ENCODE results near the gene C19orf33. TPM values are rescaled to one million over a fixed set of nuclear protein-coding genes. Genes with fewer than 3 reads are reported as not detected.

C19orf33 gene
- total RNA-seq, 4 donors from 2014 or later, result 5.8 to 7.0 TPM; not detected in 2

- Histone ChIP-seq H3K36me3 (no peaks in the 10 kb centered on the region), H3K4me1 (peaks cover 6 to 9% of the 10 kb centered on the region in 2 donors), H3K4me3 (peak overlapping the region; percentile 59 to 76 (median 66)), H3K27ac (peak overlapping the region; percentile 85 to 93 (median 92)), H3K27me3 (peaks cover 0 to 14% (median 2%) of the 10 kb centered on the region in 3 donors), H3K9me3 (no peaks in the 10 kb centered on the region)
- intact Hi-C loops (cut with DNase I; ENCODE audit: low total_unique reads), result loop anchor here (1.0 to 5.0 kb wide), 2 partner anchors 20 to 409 kb away; partner anchors contain the start of genes SIPA1L3 and WDR87
- ATAC-seq (peak in 1 of 2 donors; percentile 9), DNase-seq (no peak)
- in situ Hi-C loops (cut with MboI; ENCODE audit: low sequenced_read_pairs in 4 of 4), result no loop called here
- no peak for TF ChIP-seq POLR2A (IDR thresholded peaks at IDR 0.05)
- TF ChIP-seq, protein P1, sequence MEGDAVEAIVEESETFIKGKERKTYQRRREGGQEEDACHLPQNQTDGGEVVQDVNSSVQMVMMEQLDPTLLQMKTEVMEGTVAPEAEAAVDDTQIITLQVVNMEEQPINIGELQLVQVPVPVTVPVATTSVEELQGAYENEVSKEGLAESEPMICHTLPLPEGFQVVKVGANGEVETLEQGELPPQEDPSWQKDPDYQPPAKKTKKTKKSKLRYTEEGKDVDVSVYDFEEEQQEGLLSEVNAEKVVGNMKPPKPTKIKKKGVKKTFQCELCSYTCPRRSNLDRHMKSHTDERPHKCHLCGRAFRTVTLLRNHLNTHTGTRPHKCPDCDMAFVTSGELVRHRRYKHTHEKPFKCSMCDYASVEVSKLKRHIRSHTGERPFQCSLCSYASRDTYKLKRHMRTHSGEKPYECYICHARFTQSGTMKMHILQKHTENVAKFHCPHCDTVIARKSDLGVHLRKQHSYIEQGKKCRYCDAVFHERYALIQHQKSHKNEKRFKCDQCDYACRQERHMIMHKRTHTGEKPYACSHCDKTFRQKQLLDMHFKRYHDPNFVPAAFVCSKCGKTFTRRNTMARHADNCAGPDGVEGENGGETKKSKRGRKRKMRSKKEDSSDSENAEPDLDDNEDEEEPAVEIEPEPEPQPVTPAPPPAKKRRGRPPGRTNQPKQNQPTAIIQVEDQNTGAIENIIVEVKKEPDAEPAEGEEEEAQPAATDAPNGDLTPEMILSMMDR (IDR thresholded peaks at IDR 0.05 in 4 of 5, conservative IDR thresholded peaks at IDR 0.05 in 1 of 5), result no peak
Measured at GRCh38 chr19:38316477-38317067, 12.5 kb downstream of the C19orf33 start.

DNA sequence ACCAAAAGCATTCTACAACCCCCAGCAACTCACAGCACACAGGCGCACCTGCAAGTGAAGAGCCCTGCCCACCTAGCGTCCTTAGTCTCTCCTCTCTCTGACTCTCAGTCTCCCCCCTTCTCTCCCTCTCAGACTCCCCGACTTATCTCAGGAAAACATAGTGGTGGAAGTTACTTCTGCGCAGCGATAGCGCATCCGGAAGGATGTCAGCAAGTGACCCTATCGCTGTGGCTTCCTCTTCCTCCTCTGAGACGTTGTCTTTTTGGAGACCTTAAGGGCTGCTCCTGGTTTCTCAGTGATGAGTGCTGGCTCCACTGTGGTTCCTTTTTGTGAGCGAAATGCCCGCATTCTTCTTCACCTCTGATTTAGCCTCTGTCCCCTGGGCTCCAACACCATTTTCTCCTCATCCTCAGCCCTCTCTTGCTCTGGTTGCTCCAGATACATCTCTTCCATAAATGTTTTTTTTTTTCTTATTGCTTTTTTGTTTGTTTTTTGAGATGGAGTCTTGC lies 13.1 kb downstream of the C19orf33 start:
- in situ Hi-C loops (cut with MboI; ENCODE audit: low sequenced_read_pairs in 4 of 4), result no loop called here

GRCh38 chr19:38318660-38319059 lies 14.6 kb downstream of the C19orf33 start:
- DNase-seq (no peak), ATAC-seq (no peak)
- Histone ChIP-seq H3K4me1 (peaks cover 6 to 9% of the 10 kb centered on the region in 2 donors), H3K4me3 (no peak overlapping the region), H3K9me3 (no peaks in the 10 kb centered on the region), H3K36me3 (no peaks in the 10 kb centered on the region), H3K27me3 (peaks cover 0 to 14% (median 4%) of the 10 kb centered on the region in 3 donors), H3K27ac (no peak overlapping the region)
- TF ChIP-seq, protein P1 (IDR thresholded peaks at IDR 0.05 in 4 of 5, conservative IDR thresholded peaks at IDR 0.05 in 1 of 5), result no peak
- intact Hi-C loops (cut with DNase I; ENCODE audit: low total_unique reads) (loop anchor here (5.0 kb wide), 1 partner anchor 411 kb away; the partner anchor contains the start of genes SIPA1L3 and WDR87), in situ Hi-C loops (cut with MboI; ENCODE audit: low sequenced_read_pairs in 4 of 4) (no loop called here)

More for the DNA sequence above, 13.1 kb downstream of the C19orf33 start:
- peak overlapping the region in 2 of 4 donors; percentile 85 to 93 for H3K27ac ChIP-seq
- H3K4me1 ChIP-seq, result peaks cover 6 to 9% of the 10 kb centered on the region in 2 donors
- intact Hi-C loops (cut with DNase I; ENCODE audit: low total_unique reads), result loop anchor here (5.0 kb wide), 1 partner anchor 410 kb away; the partner anchor contains the start of genes SIPA1L3 and WDR87
- H3K36me3 ChIP-seq, result no peaks in the 10 kb centered on the region
- no peak overlapping the region for H3K4me3 ChIP-seq
- DNase-seq (no peak), ATAC-seq (no peak)
- peaks cover 0 to 14% (median 4%) of the 10 kb centered on the region in 3 donors for H3K27me3 ChIP-seq
- no peaks in the 10 kb centered on the region for H3K9me3 ChIP-seq
- no peak for TF ChIP-seq POLR2A (IDR thresholded peaks at IDR 0.05)
- TF ChIP-seq, protein P1 (IDR thresholded peaks at IDR 0.05 in 4 of 5, conservative IDR thresholded peaks at IDR 0.05 in 1 of 5), result no peak

DNA sequence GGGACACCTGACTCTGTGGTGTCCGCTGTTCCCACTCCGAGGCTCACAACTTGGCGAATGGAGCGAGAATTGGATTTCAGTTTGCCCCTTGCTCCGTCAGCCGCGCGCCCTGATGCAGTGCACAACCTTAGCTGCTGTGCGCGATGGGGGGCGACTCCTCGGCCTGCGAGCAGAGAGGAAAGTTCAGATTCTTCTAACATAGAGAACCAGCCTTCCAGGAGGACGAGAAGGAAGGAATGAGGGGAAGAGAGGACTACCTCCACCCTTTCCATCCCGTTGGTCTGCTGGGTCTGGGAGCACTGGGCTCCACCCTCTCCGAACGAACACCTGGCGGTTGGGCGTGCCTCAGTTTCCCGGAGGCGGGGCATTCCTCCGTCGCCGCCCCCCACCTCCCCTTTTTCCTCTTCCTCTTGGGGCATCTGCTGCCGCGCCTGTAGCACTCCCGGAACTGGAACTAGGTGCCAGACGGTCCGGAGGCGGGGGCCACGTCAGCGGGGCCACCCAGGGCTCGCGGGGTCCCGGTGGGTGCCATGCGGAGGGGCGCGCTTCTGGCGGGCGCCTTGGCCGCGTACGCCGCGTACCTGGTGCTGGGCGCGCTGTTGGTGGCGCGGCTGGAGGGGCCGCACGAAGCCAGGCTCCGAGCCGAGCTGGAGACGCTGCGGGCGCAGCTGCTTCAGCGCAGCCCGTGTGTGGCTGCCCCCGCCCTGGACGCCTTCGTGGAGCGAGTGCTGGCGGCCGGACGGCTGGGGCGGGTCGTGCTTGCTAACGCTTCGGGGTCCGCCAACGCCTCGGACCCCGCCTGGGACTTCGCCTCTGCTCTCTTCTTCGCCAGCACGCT lies 15.6 kb downstream of the C19orf33 start, which contains the start of gene KCNK6:
KCNK6 (plus strand) TSS at position 425 of the 838 bp plus-strand sequence; CDS start at position 531, 106 bp downstream.
- ATAC-seq, result no peak
- peaks cover 6 to 9% of the 10 kb centered on the region in 2 donors for H3K4me1 ChIP-seq
- peak; percentile 30 to 34 for TF ChIP-seq POLR2A (IDR thresholded peaks at IDR 0.05)
- TF ChIP-seq, protein P1 (IDR thresholded peaks at IDR 0.05 in 4 of 5, conservative IDR thresholded peaks at IDR 0.05 in 1 of 5), result no peak
- peak within 1 kb of the TSS; percentile 18 to 51 (median 36) for H3K27ac ChIP-seq
- H3K36me3 ChIP-seq, result no peaks in the 10 kb centered on the region
- H3K9me3 ChIP-seq, result no peaks in the 10 kb centered on the region
- H3K27me3 ChIP-seq, result peaks cover 0 to 14% (median 4%) of the 10 kb centered on the region in 3 donors
- peak within 1 kb of the TSS; percentile 58 to 76 (median 64) for H3K4me3 ChIP-seq
- in situ Hi-C loops (cut with MboI; ENCODE audit: low sequenced_read_pairs in 4 of 4) (no loop called here), intact Hi-C loops (cut with DNase I; ENCODE audit: low total_unique reads) (loop anchor here (5.0 kb wide), 1 partner anchor 412 kb away; the partner anchor contains the start of genes SIPA1L3 and WDR87)
- no peak for DNase-seq

All from gastrocnemius medialis (tissue), 4 donors.